ENCODE results near the gene FCRL5. TPM values are rescaled to one million over a fixed set of nuclear protein-coding genes. Genes with fewer than 3 reads are reported as not detected.

FCRL5 gene
- total RNA-seq, 1 donor from 2014 or later: 0.13 TPM

- no peak for DNase-seq (ENCODE audit: low spot score)
Measured at GRCh38 chr1:157532569-157532968, 19.7 kb downstream of the FCRL5 start.

- no peak for DNase-seq (ENCODE audit: low spot score)
Measured at GRCh38 chr1:157523774-157524493, 28.4 kb downstream of the FCRL5 start.

GRCh38 chr1:157521056-157521455 is 31.3 kb downstream of the FCRL5 start:
- DNase-seq (ENCODE audit: low spot score): no peak

- DNase-seq (ENCODE audit: low spot score): no peak
Measured at GRCh38 chr1:157520386-157520935, 31.9 kb downstream of the FCRL5 start.

GRCh38 chr1:157519451-157519850 is 32.9 kb downstream of the FCRL5 start:
- no peak for DNase-seq (ENCODE audit: low spot score)

GRCh38 chr1:157517016-157517415 is 35.3 kb downstream of the FCRL5 start:
- no peak for DNase-seq (ENCODE audit: low spot score)

- peak; percentile 76 for DNase-seq (ENCODE audit: low spot score)
Measured at GRCh38 chr1:157515709-157516108, 36.6 kb downstream of the FCRL5 start.

- DNase-seq (ENCODE audit: low spot score): peak; percentile 86
Measured at GRCh38 chr1:157515141-157515540, 37.2 kb downstream of the FCRL5 start.

GRCh38 chr1:157512036-157512969 is 40.0 kb downstream of the FCRL5 start:
- DNase-seq (ENCODE audit: low spot score): no peak

GRCh38 chr1:157509546-157510232 is 42.6 kb downstream of the FCRL5 start:
- no peak for DNase-seq (ENCODE audit: low spot score)

- DNase-seq (ENCODE audit: low spot score): no peak
Measured at GRCh38 chr1:157505481-157506272, 46.6 kb downstream of the FCRL5 start.

- DNase-seq (ENCODE audit: low spot score): no peak
Measured at GRCh38 chr1:157504646-157505045, 47.7 kb downstream of the FCRL5 start.

GRCh38 chr1:157499521-157499920 is 52.8 kb downstream of the FCRL5 start:
- no peak for DNase-seq (ENCODE audit: low spot score)

- DNase-seq (ENCODE audit: low spot score): no peak
Measured at GRCh38 chr1:157498736-157499090, 53.6 kb downstream of the FCRL5 start.

GRCh38 chr1:157497987-157498735 is 54.2 kb downstream of the FCRL5 start:
- no peak for DNase-seq (ENCODE audit: low spot score)

GRCh38 chr1:157497284-157497683 is 55.0 kb downstream of the FCRL5 start:
- no peak for DNase-seq (ENCODE audit: low spot score)

GRCh38 chr1:157496121-157496526 is 56.2 kb downstream of the FCRL5 start:
- DNase-seq (ENCODE audit: low spot score): no peak

GRCh38 chr1:157495285-157495684 is 57.0 kb downstream of the FCRL5 start:
- DNase-seq (ENCODE audit: low spot score): no peak

- DNase-seq (ENCODE audit: low spot score): no peak
Measured at GRCh38 chr1:157494093-157494492, 58.2 kb downstream of the FCRL5 start.
